A549 (cell line): ENCODE data around the gene UVRAG. TPM values are rescaled to one million over a fixed set of nuclear protein-coding genes. Genes with fewer than 3 reads are reported as not detected.
A peak's percentile ranks its signal among the peaks of the same experiment; 100 is the strongest.

ENCODE experiments used
- ATAC-seq, 2 experiments: fragments of 200-7000 bp in 1 of 2; fragments of >200 bp in 1 of 2; cut with Nextera tagmentation in 1 of 2; cut with Tn5 transposase in 1 of 2; 3 replicates each; pipeline versions ENCODE4 v1.8.0 to v1.9.1; 2018 to 2020; ENCODE audit warnings: mild to moderate bottlenecking in 1 of 2, moderate library complexity in 1 of 2
- CTCF ChIA-PET: fragments of 300-600 bp; sonication (Branson Sonifier 250); formaldehyde crosslinking; extraction: SDS; loops from one replicate; lab custom pipeline; 2021; ENCODE audit warnings: antibody characterized with exemption, inconsistent platforms; lab: Yijun Ruan, JAX
- POLR2A ChIA-PET: fragments of 350-600 bp; formaldehyde crosslinking; extraction: SDS; loops from one replicate; lab custom pipeline; 2021; ENCODE audit warnings: antibody characterized with exemption, inconsistent platforms; lab: Yijun Ruan, JAX
- DNase-seq, 2 experiments: peaks; one replicate each; pipeline versions ENCODE4 v3.0.0 to v3.0.0-alpha.2; 2011 to 2016; ENCODE audit warnings: low read depth in 1 of 2, low spot score in 1 of 2
- FAIRE-seq: peaks from 2 replicates; lab custom pipeline; 2011; peaks lifted over from hg19 to GRCh38; lab: Jason Lieb, UNC
- H3K27ac ChIP-seq, 2 experiments: fragments of >200 bp; sonication (Bioruptor Twin); formaldehyde crosslinking; 3 replicates each; pipeline ENCODE4 v1.5.1; 2016 to 2017
- H3K4me1 ChIP-seq: fragments of >200 bp; sonication (Bioruptor Twin); formaldehyde crosslinking; 3 replicates; pipeline ENCODE4 v1.6.1; 2016
- H3K4me2 ChIP-seq: fragments of >200 bp; sonication (Bioruptor Twin); formaldehyde crosslinking; 3 replicates; pipeline ENCODE4 v1.6.1; 2016
- H3K4me3 ChIP-seq: fragments of >200 bp; sonication (Bioruptor Twin); formaldehyde crosslinking; 3 replicates; pipeline ENCODE4 v1.5.1; 2016
- H3K9me3 ChIP-seq: fragments of >200 bp; sonication (Bioruptor Twin); formaldehyde crosslinking; 3 replicates; pipeline ENCODE4 v1.6.1; 2016
- CBX8 ChIP-seq: fragments of 200-600 bp; sonication (generic); IDR thresholded peaks from 2 replicates; pipeline ENCODE4 v1.6.1; 2016
- CHD4 ChIP-seq: fragments of 200-600 bp; sonication (generic); IDR thresholded peaks from 2 replicates; pipeline ENCODE4 v1.6.1; 2016; ENCODE audit warnings: antibody characterized with exemption, mild to moderate bottlenecking, borderline replicate concordance
- EHF ChIP-seq: fragments of 250-450 bp; sonication (Bioruptor Pico); IDR thresholded peaks from 2 replicates; pipeline ENCODE4 v1.5.0; 2020; ENCODE audit warnings: mild to moderate bottlenecking
- FOXS1 ChIP-seq: fragments of 250-450 bp; sonication (Bioruptor Pico); IDR thresholded peaks from 2 replicates; pipeline ENCODE4 v1.5.0; 2020; ENCODE audit warnings: mild to moderate bottlenecking, moderate library complexity
- HOXB13 ChIP-seq: fragments of 250-450 bp; sonication (Bioruptor Pico); IDR thresholded peaks from 2 replicates; pipeline ENCODE4 v1.5.0; 2020; ENCODE audit warnings: low read depth, mild to moderate bottlenecking, moderate library complexity
- JUN ChIP-seq, 2 experiments: fragments of >200 bp; sonication (Bioruptor Twin); formaldehyde crosslinking; IDR thresholded peaks; 2 replicates in 1 of 2; 3 replicates in 1 of 2; pipeline ENCODE4 v1.6.1; 2016 to 2017
- JUNB ChIP-seq: fragments of >200 bp; sonication (Bioruptor Twin); formaldehyde crosslinking; IDR thresholded peaks from 2 replicates; pipeline ENCODE4 v1.6.1; 2016
- MAFK ChIP-seq: fragments of 450-650 bp; IDR thresholded peaks from 2 replicates; pipeline ENCODE4 v1.6.1; 2014; ENCODE audit not compliant: partially characterized antibody
- MYC ChIP-seq: IDR thresholded peaks from 2 replicates; pipeline ENCODE4 v1.6.1; 2012; ENCODE audit warnings: mild to moderate bottlenecking, inconsistent platforms, low read length, improper control_type of control experiment, borderline replicate concordance
- NFE2L2 ChIP-seq: fragments of 150-350 bp; conservative IDR thresholded peaks from 2 replicates; pipeline ENCODE4 v1.6.1; 2014; ENCODE audit warnings: low read length
- PHF8 ChIP-seq: fragments of 200-600 bp; sonication (generic); IDR thresholded peaks from 2 replicates; pipeline ENCODE4 v1.6.1; 2016; ENCODE audit warnings: low read depth, mild to moderate bottlenecking, antibody characterized with exemption, moderate library complexity, borderline replicate concordance
- POLR2A ChIP-seq: IDR thresholded peaks from 2 replicates; pipeline ENCODE4 v1.6.1; 2012; ENCODE audit warnings: mild to moderate bottlenecking, low read length
- POLR2AphosphoS2 ChIP-seq: conservative IDR thresholded peaks from 2 replicates; pipeline ENCODE4 v1.6.1; 2012; ENCODE audit warnings: low read length, improper control_type of control experiment, inconsistent platforms
- RARB ChIP-seq: fragments of 250-450 bp; sonication (Bioruptor Pico); IDR thresholded peaks from 2 replicates; pipeline ENCODE4 v1.8.0; 2021; ENCODE audit warnings: mild to moderate bottlenecking, moderate library complexity
- RCOR1 ChIP-seq: fragments of 150-350 bp; IDR thresholded peaks from 2 replicates; pipeline ENCODE4 v1.6.1; 2014; ENCODE audit warnings: antibody characterized with exemption, low read length, low read depth
- RFX5 ChIP-seq: fragments of 450-650 bp; IDR thresholded peaks from 2 replicates; pipeline ENCODE4 v1.7.1; 2014; ENCODE audit warnings: antibody characterized with exemption, mild to moderate bottlenecking, moderate library complexity
- SREBF2 ChIP-seq: fragments of 450-650 bp; IDR thresholded peaks from 2 replicates; pipeline ENCODE4 v1.6.1; 2014; ENCODE audit warnings: mild to moderate bottlenecking, moderate library complexity
- TP53 ChIP-seq: fragments of 250-450 bp; sonication (Bioruptor Pico); IDR thresholded peaks from 2 replicates; pipeline ENCODE4 v1.5.0; 2021; ENCODE audit warnings: mild to moderate bottlenecking, moderate library complexity
- ZFP36 ChIP-seq: fragments of 450-650 bp; IDR thresholded peaks from 2 replicates; pipeline ENCODE4 v1.6.1; 2014; ENCODE audit warnings: borderline replicate concordance; ENCODE audit not compliant: partially characterized antibody
- ZNF302 ChIP-seq: fragments of 250-450 bp; sonication (Bioruptor Pico); IDR thresholded peaks from 2 replicates; pipeline ENCODE4 v1.9.0; 2021; ENCODE audit warnings: inconsistent platforms, mild to moderate bottlenecking, moderate library complexity
- WGBS: methylation state at CpG from one replicate; pipeline ENCODE4 v1.1.6; 2017; ENCODE audit errors: missing lambda C conversion rate; 5-methylcytosine and 5-hydroxymethylcytosine counted together
- polyA plus RNA-seq, 4 experiments: library from polyadenylated mRNA; depleted of rRNA in 3 of 4; stranded (reverse); fragments of >200 nt; fragmentation: RNase III in 1 of 4; extraction: RNeasy Plus Mini Kit Qiagen cat#74134 plus additional on column Dnase treatment in 1 of 4; gene quantifications; 2 replicates in 3 of 4; 3 replicates in 1 of 4; pipeline ENCODE4 v1.2.3, GENCODE V29; 2011 to 2017
- TF ChIP-seq, protein P1 (sequence below): IDR thresholded peaks from 2 replicates; pipeline ENCODE4 v1.6.1; 2012; ENCODE audit warnings: low read depth, borderline replicate concordance
- TF ChIP-seq, protein P2 (sequence below): fragments of 150-350 bp; IDR thresholded peaks from 2 replicates; pipeline ENCODE4 v1.6.1; 2014; ENCODE audit warnings: low read depth, mild to moderate bottlenecking, low read length
- TF ChIP-seq, protein P3 (sequence below): fragments of 450-650 bp; IDR thresholded peaks from 2 replicates; pipeline ENCODE4 v1.6.1; 2014; ENCODE audit warnings: antibody characterized with exemption
- TF ChIP-seq, protein P4 (sequence below): fragments of >200 bp; sonication (Bioruptor Twin); formaldehyde crosslinking; IDR thresholded peaks from 2 replicates; pipeline ENCODE4 v1.6.1; 2016
- TF ChIP-seq, protein P5 (sequence below): fragments of >200 bp; sonication (Bioruptor Twin); formaldehyde crosslinking; IDR thresholded peaks from 3 replicates; pipeline ENCODE4 v1.5.1; 2016

UVRAG gene
- polyA plus RNA-seq, 2 of the 4 experiments (the other 2 are of a cell fraction): 6.1 to 14.1 TPM

DNA sequence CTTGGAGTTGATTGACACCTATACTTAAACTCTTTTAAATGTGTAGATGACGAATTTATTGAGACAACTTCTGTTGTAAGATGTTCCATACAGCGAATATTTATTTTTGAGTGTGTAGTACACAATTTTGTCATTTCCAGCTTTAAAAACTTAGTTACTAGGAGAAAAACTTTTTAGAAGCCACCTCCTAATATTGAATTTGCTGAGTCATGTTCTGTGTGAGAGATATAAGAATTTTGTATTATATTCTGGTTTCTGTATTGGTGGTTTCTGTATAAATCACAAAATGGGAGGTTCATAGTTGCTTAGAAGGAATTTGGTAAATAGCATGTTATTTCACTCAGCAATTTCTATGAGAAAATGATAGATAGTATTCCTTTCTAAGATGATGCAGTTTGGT, 220.0 kb downstream of the UVRAG start:
- DNase-seq (no peak), ATAC-seq (no peak), FAIRE-seq (no peak)
- no peaks in the 10 kb centered on the region for H3K9me3 ChIP-seq
- peaks cover 56% of the 10 kb centered on the region for H3K4me1 ChIP-seq
- 89% methylated on average over 2 of the region's 2 CpGs for WGBS
- H3K27ac ChIP-seq: peak overlapping the region; percentile 24 to 45; a peak in 3 of 6 replicates
- 0 out of 3 replicates have a peak overlapping the region, but pooled peaks have one; percentile 5 for H3K4me2 ChIP-seq
- CTCF ChIA-PET: interaction anchor here (1.5 kb wide), 1 partner anchor 10 kb away, joined by 3 read pairs; no protein-coding TSS in a partner anchor
- H3K4me3 ChIP-seq: no peak overlapping the region
- TF ChIP-seq MAFK: peak; percentile 97
- TF ChIP-seq EHF: no peak
- TF ChIP-seq NFE2L2: peak; percentile 97
- POLR2A ChIA-PET: no interaction called here

DNA sequence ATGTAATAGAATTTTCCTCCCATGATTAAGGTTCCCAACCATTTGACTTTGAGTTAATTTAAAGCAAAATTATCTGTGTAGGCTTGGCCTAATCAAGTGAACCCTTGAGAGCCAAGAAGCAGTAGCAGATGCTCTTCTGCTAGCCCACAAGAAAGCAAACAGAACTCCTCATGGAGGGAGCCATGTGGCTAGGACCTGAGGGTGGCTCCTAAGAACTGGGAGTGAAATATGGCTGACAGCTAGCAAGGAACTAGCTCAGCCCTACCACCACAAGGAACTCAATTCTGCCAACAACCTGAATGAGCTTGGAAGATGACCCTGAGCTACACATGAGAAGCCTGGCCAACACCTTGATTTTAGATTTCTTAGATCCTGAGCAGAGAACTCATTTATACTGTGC, 223.6 kb downstream of the UVRAG start:
- ChIA-PET CTCF (interaction anchor here (1.2 to 1.7 kb wide), 2 partner anchors 9 to 113 kb away, joined by 3 read pairs; no protein-coding TSS in a partner anchor), POLR2A (interaction anchor here (0.6 kb wide), 1 partner anchor 202 kb away, joined by 3 read pairs; no protein-coding TSS in a partner anchor)

DNA sequence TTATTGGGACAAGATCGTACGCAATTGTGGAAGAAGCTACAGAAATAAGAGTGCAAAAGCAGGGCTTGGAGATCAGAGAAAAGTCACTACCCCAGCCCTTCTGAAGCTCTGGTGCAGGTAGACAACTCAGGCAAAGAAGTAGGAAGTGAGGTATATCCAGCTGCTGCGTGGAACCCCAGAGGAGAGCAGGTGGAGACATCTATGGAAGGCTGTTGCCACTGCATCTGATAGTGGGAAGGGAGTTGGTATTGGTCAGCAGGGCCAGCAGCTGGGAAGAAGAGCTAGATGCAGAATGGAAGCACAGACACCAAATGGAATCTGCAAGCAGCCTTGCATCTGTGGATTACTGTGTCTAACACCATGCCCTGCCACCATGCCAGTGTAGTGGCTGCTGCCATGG, 226.2 kb downstream of the UVRAG start:
- 90% methylated on average over 3 of the region's 3 CpGs for WGBS
- Histone ChIP-seq H3K9me3 (no peaks in the 10 kb centered on the region), H3K4me2 (no peak overlapping the region), H3K4me1 (0 out of 3 replicates have a peak, but pooled peaks cover 11% of the 10 kb centered on the region), H3K27ac (no peak overlapping the region), H3K4me3 (no peak overlapping the region)
- ChIA-PET CTCF (interaction anchor here (0.5 kb wide), 1 partner anchor 21 kb away, joined by 3 read pairs; no protein-coding TSS in a partner anchor), POLR2A (no interaction called here)
- DNase-seq (peak in 1 of 2 experiments; percentile 37), FAIRE-seq (no peak), ATAC-seq (peak; percentile 81 to 93)
- TF ChIP-seq, protein P1, sequence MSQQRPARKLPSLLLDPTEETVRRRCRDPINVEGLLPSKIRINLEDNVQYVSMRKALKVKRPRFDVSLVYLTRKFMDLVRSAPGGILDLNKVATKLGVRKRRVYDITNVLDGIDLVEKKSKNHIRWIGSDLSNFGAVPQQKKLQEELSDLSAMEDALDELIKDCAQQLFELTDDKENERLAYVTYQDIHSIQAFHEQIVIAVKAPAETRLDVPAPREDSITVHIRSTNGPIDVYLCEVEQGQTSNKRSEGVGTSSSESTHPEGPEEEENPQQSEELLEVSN: no peak
- no peak for TF ChIP-seq MYC
- no peak for TF ChIP-seq ZNF302
- TF ChIP-seq, protein P2, sequence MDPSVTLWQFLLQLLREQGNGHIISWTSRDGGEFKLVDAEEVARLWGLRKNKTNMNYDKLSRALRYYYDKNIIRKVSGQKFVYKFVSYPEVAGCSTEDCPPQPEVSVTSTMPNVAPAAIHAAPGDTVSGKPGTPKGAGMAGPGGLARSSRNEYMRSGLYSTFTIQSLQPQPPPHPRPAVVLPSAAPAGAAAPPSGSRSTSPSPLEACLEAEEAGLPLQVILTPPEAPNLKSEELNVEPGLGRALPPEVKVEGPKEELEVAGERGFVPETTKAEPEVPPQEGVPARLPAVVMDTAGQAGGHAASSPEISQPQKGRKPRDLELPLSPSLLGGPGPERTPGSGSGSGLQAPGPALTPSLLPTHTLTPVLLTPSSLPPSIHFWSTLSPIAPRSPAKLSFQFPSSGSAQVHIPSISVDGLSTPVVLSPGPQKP: no peak
- no peak for TF ChIP-seq EHF
- TF ChIP-seq RFX5: no peak
- TF ChIP-seq, protein P3, sequence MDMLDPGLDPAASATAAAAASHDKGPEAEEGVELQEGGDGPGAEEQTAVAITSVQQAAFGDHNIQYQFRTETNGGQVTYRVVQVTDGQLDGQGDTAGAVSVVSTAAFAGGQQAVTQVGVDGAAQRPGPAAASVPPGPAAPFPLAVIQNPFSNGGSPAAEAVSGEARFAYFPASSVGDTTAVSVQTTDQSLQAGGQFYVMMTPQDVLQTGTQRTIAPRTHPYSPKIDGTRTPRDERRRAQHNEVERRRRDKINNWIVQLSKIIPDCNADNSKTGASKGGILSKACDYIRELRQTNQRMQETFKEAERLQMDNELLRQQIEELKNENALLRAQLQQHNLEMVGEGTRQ: no peak
- TF ChIP-seq CHD4: no peak
- no peak for TF ChIP-seq PHF8
- TF ChIP-seq POLR2A: no peak
- no peak for TF ChIP-seq FOXS1
- TF ChIP-seq ZFP36: no peak
- no peak for TF ChIP-seq POLR2AphosphoS2
- TF ChIP-seq JUNB: no peak
- TF ChIP-seq SREBF2: no peak
- no peak for TF ChIP-seq JUN (IDR thresholded peaks at IDR 0.05)
- TF ChIP-seq HOXB13 (CRISPR knock-in tag): no peak
- no peak for TF ChIP-seq RCOR1
- no peak for TF ChIP-seq TP53 (CRISPR knock-in tag)
- TF ChIP-seq, protein P4, sequence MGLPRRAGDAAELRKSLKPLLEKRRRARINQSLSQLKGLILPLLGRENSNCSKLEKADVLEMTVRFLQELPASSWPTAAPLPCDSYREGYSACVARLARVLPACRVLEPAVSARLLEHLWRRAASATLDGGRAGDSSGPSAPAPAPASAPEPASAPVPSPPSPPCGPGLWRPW: no peak

More for the DNA sequence above, 223.6 kb downstream of the UVRAG start:
- DNase-seq (no peak), FAIRE-seq (no peak), ATAC-seq (no peak)
- Histone ChIP-seq H3K4me2 (no peak overlapping the region), H3K9me3 (no peaks in the 10 kb centered on the region), H3K27ac (no peak overlapping the region), H3K4me3 (no peak overlapping the region), H3K4me1 (peaks cover 23% of the 10 kb centered on the region)
- TF ChIP-seq CBX8 (no peak), ZNF302 (no peak), RFX5 (no peak), RARB (CRISPR knock-in tag) (no peak)
- TF ChIP-seq, protein P5, sequence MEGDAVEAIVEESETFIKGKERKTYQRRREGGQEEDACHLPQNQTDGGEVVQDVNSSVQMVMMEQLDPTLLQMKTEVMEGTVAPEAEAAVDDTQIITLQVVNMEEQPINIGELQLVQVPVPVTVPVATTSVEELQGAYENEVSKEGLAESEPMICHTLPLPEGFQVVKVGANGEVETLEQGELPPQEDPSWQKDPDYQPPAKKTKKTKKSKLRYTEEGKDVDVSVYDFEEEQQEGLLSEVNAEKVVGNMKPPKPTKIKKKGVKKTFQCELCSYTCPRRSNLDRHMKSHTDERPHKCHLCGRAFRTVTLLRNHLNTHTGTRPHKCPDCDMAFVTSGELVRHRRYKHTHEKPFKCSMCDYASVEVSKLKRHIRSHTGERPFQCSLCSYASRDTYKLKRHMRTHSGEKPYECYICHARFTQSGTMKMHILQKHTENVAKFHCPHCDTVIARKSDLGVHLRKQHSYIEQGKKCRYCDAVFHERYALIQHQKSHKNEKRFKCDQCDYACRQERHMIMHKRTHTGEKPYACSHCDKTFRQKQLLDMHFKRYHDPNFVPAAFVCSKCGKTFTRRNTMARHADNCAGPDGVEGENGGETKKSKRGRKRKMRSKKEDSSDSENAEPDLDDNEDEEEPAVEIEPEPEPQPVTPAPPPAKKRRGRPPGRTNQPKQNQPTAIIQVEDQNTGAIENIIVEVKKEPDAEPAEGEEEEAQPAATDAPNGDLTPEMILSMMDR: no peak
- TF ChIP-seq, protein P3: no peak
